K562 (cell line): ENCODE results near the gene PTPRU. TPM values are rescaled to one million over a fixed set of nuclear protein-coding genes. Genes with fewer than 3 reads are reported as not detected.

Source experiments
- BCOR ChIP-seq: fragments of 450-650 bp; IDR thresholded peaks from 2 replicates; pipeline ENCODE4 v1.6.1; 2016
- CBX2 ChIP-seq: fragments of 200-600 bp; sonication (generic); IDR thresholded peaks from one replicate; pipeline ENCODE4 v1.6.1; 2012; ENCODE audit warnings: mild to moderate bottlenecking, low read length, inconsistent platforms; ENCODE audit not compliant: insufficient read depth, poor library complexity, severe bottlenecking
- CBX3 ChIP-seq, 2 experiments: IDR thresholded peaks; 1 replicate in 1 of 2; 2 replicates in 1 of 2; pipeline ENCODE4 v1.6.1; 2012; ENCODE audit warnings: inconsistent platforms in 2 of 2, low read length in 2 of 2, borderline replicate concordance in 1 of 2, control low read depth in 1 of 2
- CTBP1 ChIP-seq: fragments of 450-650 bp; IDR thresholded peaks from 2 replicates; pipeline ENCODE4 v1.6.1; 2016; ENCODE audit warnings: borderline replicate concordance
- HDAC2 ChIP-seq: fragments of 450-650 bp; IDR thresholded peaks from 2 replicates; pipeline ENCODE4 v1.6.1; 2016; ENCODE audit warnings: mild to moderate bottlenecking
- HSF4 ChIP-seq: fragments of 250-450 bp; sonication (Bioruptor Pico); IDR thresholded peaks from 2 replicates; pipeline ENCODE4 v2.1.2; 2022; ENCODE audit warnings: mild to moderate bottlenecking, moderate library complexity, borderline replicate concordance
- KLF13 ChIP-seq: fragments of 450-650 bp; IDR thresholded peaks from 2 replicates; pipeline ENCODE4 v1.6.1; 2016; ENCODE audit warnings: missing genetic modification characterization, low read depth, mild to moderate bottlenecking, missing compliant biosample characterization, moderate library complexity, borderline replicate concordance
- POLR2B ChIP-seq: fragments of 450-650 bp; IDR thresholded peaks from 2 replicates; pipeline ENCODE4 v1.6.1; 2018; ENCODE audit warnings: low read depth; ENCODE audit not compliant: partially characterized antibody
- RBFOX2 ChIP-seq: fragments of 200-400 bp; formaldehyde crosslinking; IDR thresholded peaks from 2 replicates; pipeline ENCODE4 v1.6.1; 2017; ENCODE audit warnings: low read depth, mild to moderate bottlenecking, low read length, moderate library complexity
- RBM14 ChIP-seq: fragments of 200-400 bp; formaldehyde crosslinking; IDR thresholded peaks from 2 replicates; pipeline ENCODE4 v1.6.1; 2018; ENCODE audit warnings: low read depth, mild to moderate bottlenecking, low read length, moderate library complexity, borderline replicate concordance; ENCODE audit not compliant: insufficient read depth
- RBM39 ChIP-seq: fragments of 200-400 bp; formaldehyde crosslinking; optimal IDR thresholded peaks from 2 replicates; pipeline ENCODE3; 2018; ENCODE audit warnings: low read depth, low read length
- SMAD4 ChIP-seq: fragments of 250-450 bp; sonication (Bioruptor Pico); conservative IDR thresholded peaks from 2 replicates; pipeline ENCODE4 v1.8.0; 2021; ENCODE audit warnings: inconsistent platforms, mild to moderate bottlenecking, moderate library complexity
- SREBF2 ChIP-seq: sonication (generic); formaldehyde crosslinking; IDR thresholded peaks from 2 replicates; pipeline ENCODE4 v1.4.0; 2020; ENCODE audit warnings: mild to moderate bottlenecking, missing genetic modification reagents
- SRSF9 ChIP-seq: fragments of 200-400 bp; formaldehyde crosslinking; IDR thresholded peaks from 2 replicates; pipeline ENCODE4 v1.6.1; 2017; ENCODE audit warnings: low read depth, low read length, borderline replicate concordance
- ZKSCAN1 ChIP-seq: fragments of 150-350 bp; IDR thresholded peaks from 2 replicates; pipeline ENCODE4 v1.6.1; 2016; ENCODE audit warnings: low read depth, low read length
- ZKSCAN8 ChIP-seq: fragments of 200-800 bp; sonication (Bioruptor generic); IDR thresholded peaks from 2 replicates; pipeline ENCODE4 v1.6.1; 2016; ENCODE audit warnings: missing genetic modification characterization, missing compliant biosample characterization
- ZNF143 ChIP-seq: sonication (generic); formaldehyde crosslinking; IDR thresholded peaks from 2 replicates; pipeline ENCODE4 v1.9.0; 2022; ENCODE audit warnings: mild to moderate bottlenecking, missing genetic modification reagents
- ZNF24 ChIP-seq: fragments of 450-650 bp; IDR thresholded peaks from 2 replicates; pipeline ENCODE4 v1.6.1; 2016
- polyA plus RNA-seq, 8 experiments: library from polyadenylated mRNA; depleted of rRNA in 4 of 8; stranded (reverse) in 5 of 8; unstranded in 3 of 8; fragments of >200 nt; fragmentation: Nextera tagmentation in 2 of 8; fragmentation: Illumina TruSeq in 1 of 8; extraction: Ambion mirVana in 2 of 8; extraction: Trizol in 1 of 8; gene quantifications; 2 replicates each; pipeline versions ENCODE4 v1.2.1 to v1.2.3, GENCODE V29; 2011 to 2014; ENCODE audit warnings: inconsistent platforms in 1 of 8, missing spikeins in 1 of 8
- total RNA-seq, 7 experiments: library from RNA; depleted of rRNA in 6 of 7; stranded (reverse); fragments of >200 nt in 6 of 7; fragmentation: Illumina TruSeq in 2 of 7; extraction: Trizol in 2 of 7; gene quantifications; 2 replicates each; pipeline versions ENCODE4 v1.2.1 to v1.2.3, GENCODE V29; 2011 to 2021; ENCODE audit warnings: low replicate concordance in 1 of 7
- TF ChIP-seq, protein P1 (sequence below): sonication (generic); formaldehyde crosslinking; IDR thresholded peaks from 2 replicates; pipeline ENCODE4 v1.8.1; 2023; ENCODE audit warnings: mild to moderate bottlenecking, missing genetic modification reagents

The PTPRU gene
- total and polyA plus RNA-seq, 9 of the 15 experiments (the other 6 are each of a cell fraction or from before 2014, with no cell fraction given) = 0.01 to 2.9 (median 1.0) TPM

GRCh38 chr1:29282135-29282923 is 46.0 kb downstream of the PTPRU start (continued):
- TF ChIP-seq, protein P1, sequence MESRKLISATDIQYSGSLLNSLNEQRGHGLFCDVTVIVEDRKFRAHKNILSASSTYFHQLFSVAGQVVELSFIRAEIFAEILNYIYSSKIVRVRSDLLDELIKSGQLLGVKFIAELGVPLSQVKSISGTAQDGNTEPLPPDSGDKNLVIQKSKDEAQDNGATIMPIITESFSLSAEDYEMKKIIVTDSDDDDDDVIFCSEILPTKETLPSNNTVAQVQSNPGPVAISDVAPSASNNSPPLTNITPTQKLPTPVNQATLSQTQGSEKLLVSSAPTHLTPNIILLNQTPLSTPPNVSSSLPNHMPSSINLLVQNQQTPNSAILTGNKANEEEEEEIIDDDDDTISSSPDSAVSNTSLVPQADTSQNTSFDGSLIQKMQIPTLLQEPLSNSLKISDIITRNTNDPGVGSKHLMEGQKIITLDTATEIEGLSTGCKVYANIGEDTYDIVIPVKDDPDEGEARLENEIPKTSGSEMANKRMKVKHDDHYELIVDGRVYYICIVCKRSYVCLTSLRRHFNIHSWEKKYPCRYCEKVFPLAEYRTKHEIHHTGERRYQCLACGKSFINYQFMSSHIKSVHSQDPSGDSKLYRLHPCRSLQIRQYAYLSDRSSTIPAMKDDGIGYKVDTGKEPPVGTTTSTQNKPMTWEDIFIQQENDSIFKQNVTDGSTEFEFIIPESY = peak; percentile 86; the same call in 1 of the 2 replicates
- TF ChIP-seq ZNF24 = peak; percentile 95
- TF ChIP-seq KLF13 (tag) = peak; percentile 18; the same call in 1 of the 2 replicates
- peak; percentile 17; the same call in 1 of the 2 replicates for TF ChIP-seq CTBP1
- TF ChIP-seq SREBF2 (CRISPR knock-in tag) = no peak
- no peak for TF ChIP-seq POLR2B
- 0 out of 3 replicates have a peak, but pooled peaks of 1 of the 2 experiments have one; percentile 23 for TF ChIP-seq CBX3 (IDR thresholded peaks at IDR 0.05; ENCODE audit: borderline replicate concordance in 1 of 2, low read length in 2 of 2)
- TF ChIP-seq ZKSCAN1 = 0 out of 2 replicates have a peak, but pooled peaks have one; percentile 10
- TF ChIP-seq CBX2 = no peak
- TF ChIP-seq SRSF9 = no peak
- no peak for TF ChIP-seq ZKSCAN8 (CRISPR knock-in tag)
- TF ChIP-seq BCOR = peak; percentile 81
- no peak for TF ChIP-seq ZNF143 (CRISPR knock-in tag)
- TF ChIP-seq RBM39 = no peak
- 0 out of 2 replicates have a peak, but pooled peaks have one; percentile 55 for TF ChIP-seq HSF4 (CRISPR knock-in tag)
- peak; percentile 28; the same call in 1 of the 2 replicates for TF ChIP-seq HDAC2
- TF ChIP-seq SMAD4 (CRISPR knock-in tag) = 0 out of 2 replicates have a peak, but pooled peaks have one; percentile 30
- TF ChIP-seq RBFOX2 = 0 out of 2 replicates have a peak, but pooled peaks have one; percentile 28
- TF ChIP-seq RBM14 = no peak
